UCSD-AML1 (cell line): ENCODE measurements around the gene SLC35F3.
"Not testable (repeated sequence)": the region's sequence is repeated elsewhere in the genome, so short reads cannot be mapped to it uniquely, and the experiment has no call there.

Experiments used
- DNase-seq: peaks from one replicate; lab custom pipeline; 2025; ENCODE audit not compliant: unreplicated experiment; lab: John Stamatoyannopoulos, UW

SLC35F3 gene

GRCh38 chr1:233904633-233905415, at the start of gene SLC35F3:
Gene SLC35F3, plus strand, starts transcription at chr1:233904676.
- no peak for DNase-seq

- DNase-seq: no peak
These were observed 45.0 kb upstream of the SLC35F3 start for GRCh38 chr1:233859446-233859845.

- no peak for DNase-seq
These were observed 40.5 kb upstream of the SLC35F3 start for GRCh38 chr1:233863901-233864545.

GRCh38 chr1:233864578-233864977, 39.9 kb upstream of the SLC35F3 start:
- no peak for DNase-seq

- DNase-seq: no peak
These were observed 39.3 kb upstream of the SLC35F3 start for GRCh38 chr1:233865216-233865615.

- DNase-seq: no peak
These were observed 38.6 kb upstream of the SLC35F3 start for GRCh38 chr1:233865902-233866301.

GRCh38 chr1:233867028-233867427, 37.4 kb upstream of the SLC35F3 start:
- no peak for DNase-seq

GRCh38 chr1:233868461-233868860, 36.0 kb upstream of the SLC35F3 start:
- no peak for DNase-seq

- no peak for DNase-seq
These were observed 34.8 kb upstream of the SLC35F3 start for GRCh38 chr1:233869680-233870079.

GRCh38 chr1:233873666-233874065, 30.8 kb upstream of the SLC35F3 start:
- DNase-seq: no peak

GRCh38 chr1:233879841-233880240, 24.6 kb upstream of the SLC35F3 start:
- DNase-seq: no peak

GRCh38 chr1:233883671-233884070, 20.8 kb upstream of the SLC35F3 start:
- DNase-seq: no peak

- no peak for DNase-seq
These were observed 19.9 kb upstream of the SLC35F3 start for GRCh38 chr1:233884461-233885151.

GRCh38 chr1:233885196-233885920, 19.1 kb upstream of the SLC35F3 start:
- no peak for DNase-seq

- DNase-seq: not testable (repeated sequence)
These were observed 13.3 kb upstream of the SLC35F3 start for GRCh38 chr1:233891151-233891550.

GRCh38 chr1:233897325-233898162, 6.9 kb upstream of the SLC35F3 start:
- no peak for DNase-seq

GRCh38 chr1:233901495-233901894, 3.0 kb upstream of the SLC35F3 start:
- no peak for DNase-seq

GRCh38 chr1:233905416-233906051, 1.1 kb downstream of the SLC35F3 start:
- no peak for DNase-seq

GRCh38 chr1:233907151-233907550, 2.7 kb downstream of the SLC35F3 start:
- DNase-seq: no peak

GRCh38 chr1:233908092-233908491, 3.6 kb downstream of the SLC35F3 start:
- no peak for DNase-seq
